Panc1 (cell line): ENCODE measurements around the gene SHISA9. TPM values are rescaled to one million over a fixed set of nuclear protein-coding genes. Genes with fewer than 3 reads are reported as not detected.

ENCODE experiments used
- ATAC-seq: fragments of 200-7000 bp; cut with Tn5 transposase; 2 replicates; pipeline ENCODE4 v1.9.1; 2020; ENCODE audit warnings: mild to moderate bottlenecking, moderate library complexity
- BruUV-seq: library from RNA; stranded (reverse); fragments of 400-500 nt; replicated peaks from 2 replicates; lab custom pipeline; 2021; lab: Mats Ljungman, UMichigan
- CTCF ChIA-PET: fragments of 300-600 bp; sonication (Branson Sonifier 250); formaldehyde crosslinking; loops from one replicate; lab custom pipeline; 2022; ENCODE audit warnings: antibody characterized with exemption; lab: Charles Lee
- POLR2A ChIA-PET: fragments of 300-600 bp; sonication (Branson Sonifier 250); formaldehyde crosslinking; loops from one replicate; lab custom pipeline; 2022; ENCODE audit warnings: antibody characterized with exemption; lab: Charles Lee
- DNase-seq: peaks from one replicate; pipeline ENCODE4 v3.0.0-alpha.2; 2010; ENCODE audit warnings: low read depth, low spot score
- H3K27ac ChIP-seq: 2 replicates; pipeline ENCODE4 v1.5.1; 2011; ENCODE audit warnings: mild to moderate bottlenecking, low read length, inconsistent platforms
- H3K27me3 ChIP-seq: fragments of 200-500 bp; sonication (Bioruptor generic); 2 replicates; pipeline ENCODE4 v1.6.0; 2014; ENCODE audit warnings: low read length, inconsistent platforms; ENCODE audit not compliant: control insufficient read depth, insufficient read depth
- H3K36me3 ChIP-seq: fragments of 200-500 bp; sonication (Bioruptor generic); 2 replicates; pipeline ENCODE4 v1.5.1; 2014; ENCODE audit warnings: inconsistent platforms, mild to moderate bottlenecking, low read length, moderate library complexity; ENCODE audit not compliant: control insufficient read depth, insufficient read depth
- H3K4me1 ChIP-seq: 2 replicates; pipeline ENCODE4 v1.5.1; 2011; ENCODE audit warnings: inconsistent platforms, mild to moderate bottlenecking, low read length, moderate library complexity; ENCODE audit not compliant: control insufficient read depth, insufficient read depth
- H3K4me3 ChIP-seq, 2 experiments: 2 replicates each; pipeline ENCODE4 v1.5.1; 2011 to 2012; ENCODE audit warnings: low read depth in 2 of 2, low read length in 2 of 2, mild to moderate bottlenecking in 2 of 2, inconsistent platforms in 1 of 2, moderate library complexity in 1 of 2
- H3K9me3 ChIP-seq: fragments of 200-500 bp; sonication (Bioruptor generic); 2 replicates; pipeline ENCODE4 v1.5.1; 2014; ENCODE audit warnings: low read depth, mild to moderate bottlenecking, inconsistent platforms, low read length, moderate library complexity; ENCODE audit not compliant: control insufficient read depth, insufficient read depth
- CTCF ChIP-seq: fragments of 450-650 bp; IDR thresholded peaks from 2 replicates; pipeline ENCODE4 v1.5.1; 2017; ENCODE audit warnings: mild to moderate bottlenecking
- POLR2AphosphoS5 ChIP-seq: IDR thresholded peaks from 2 replicates; pipeline ENCODE4 v1.6.1; 2012; ENCODE audit warnings: mild to moderate bottlenecking, low read depth, low read length, moderate library complexity
- REST ChIP-seq, 2 experiments: IDR thresholded peaks; 2 replicates each; pipeline ENCODE4 v1.6.1; 2011 to 2012; ENCODE audit warnings: low read depth in 2 of 2, control low read depth in 1 of 2, low read length in 1 of 2, mild to moderate bottlenecking in 1 of 2, moderate library complexity in 1 of 2; ENCODE audit not compliant: insufficient read depth in 1 of 2
- SIN3A ChIP-seq: IDR thresholded peaks from 2 replicates; pipeline ENCODE4 v1.6.1; 2012; ENCODE audit warnings: low read depth, mild to moderate bottlenecking, low read length, moderate library complexity, borderline replicate concordance; ENCODE audit not compliant: insufficient read depth
- TCF7L2 ChIP-seq: IDR thresholded peaks from 2 replicates; pipeline ENCODE4 v1.6.1; 2011; ENCODE audit warnings: mild to moderate bottlenecking, low read depth, low read length, inconsistent platforms
- in situ Hi-C: cut with HindIII; loops from 2 replicates; pipeline ENCODE4 v1.10.0; 2016; ENCODE audit warnings: low sequenced_read_pairs, low pct_unique_long_range_greater_than_20kb
- intact Hi-C: fragments of 100-400 bp; cut with micrococcal nuclease; formaldehyde crosslinking; loops from one replicate; pipeline ENCODE4 v1.10.0; 2022; ENCODE audit not compliant: unreplicated experiment
- total RNA-seq: library from RNA; stranded (reverse); gene quantifications from one replicate; pipeline ENCODE4 v1.2.1, GENCODE V29; 2021; ENCODE audit not compliant: unreplicated experiment

The SHISA9 gene
- total RNA-seq, 1 experiment from 2014 or later, result 0.10 TPM

- H3K4me1 ChIP-seq, result no peaks in the 10 kb centered on the region
- no peak overlapping the region for H3K4me3 ChIP-seq
- intact Hi-C loops, result no loop called here
- no peak overlapping the region for H3K27ac ChIP-seq
- ChIA-PET POLR2A (interaction anchor here (0.6 kb wide), 1 partner anchor 148 kb away, joined by 4 read pairs; no protein-coding TSS in a partner anchor), CTCF (interaction anchor here (0.5 kb wide), 1 partner anchor 179 kb away, joined by 4 read pairs; no protein-coding TSS in a partner anchor)
- H3K27me3 ChIP-seq, result no peaks in the 10 kb centered on the region
- H3K36me3 ChIP-seq, result no peaks in the 10 kb centered on the region
- no TSS peak for BruUV-seq
- TF ChIP-seq REST (IDR thresholded peaks at IDR 0.05; ENCODE audit: insufficient read depth in 1 of 2, low read depth in 2 of 2, low read length in 1 of 2) (no peak), POLR2AphosphoS5 (no peak), CTCF (no peak), SIN3A (no peak), TCF7L2 (no peak)
- no peak for ATAC-seq
- no peaks in the 10 kb centered on the region for H3K9me3 ChIP-seq
- no peak for DNase-seq
- in situ Hi-C loops, result no loop called here
These were observed 218.7 kb downstream of the SHISA9 start for GRCh38 chr16:13120091-13120490.

- in situ Hi-C loops, result no loop called here
These were observed 219.2 kb downstream of the SHISA9 start for GRCh38 chr16:13120557-13120956.

More at GRCh38 chr16:13120557-13120956, 219.2 kb downstream of the SHISA9 start:
- Histone ChIP-seq H3K27me3 (no peaks in the 10 kb centered on the region), H3K9me3 (no peaks in the 10 kb centered on the region), H3K36me3 (no peaks in the 10 kb centered on the region), H3K4me3 (no peak overlapping the region), H3K4me1 (no peaks in the 10 kb centered on the region), H3K27ac (no peak overlapping the region)
- POLR2A ChIA-PET, result no interaction called here
- intact Hi-C loops, result no loop called here
- CTCF ChIA-PET, result interaction anchor here (0.5 kb wide), 1 partner anchor 179 kb away, joined by 4 read pairs; no protein-coding TSS in a partner anchor
- no TSS peak for BruUV-seq
- TF ChIP-seq CTCF (no peak), TCF7L2 (no peak), POLR2AphosphoS5 (no peak), REST (IDR thresholded peaks at IDR 0.05; ENCODE audit: insufficient read depth in 1 of 2, low read depth in 2 of 2, low read length in 1 of 2) (no peak), SIN3A (no peak)
- DNase-seq (no peak), ATAC-seq (no peak)
